HEK293 (cell line): ENCODE results near the gene COMMD3.

Experiments
- CTCF ChIP-seq: fragments of 450-650 bp; formaldehyde crosslinking; IDR thresholded peaks from 2 replicates; pipeline ENCODE4 v1.5.1; 2016; ENCODE audit warnings: missing biosample characterization, missing genetic modification characterization
- ZNF175 ChIP-seq: fragments of 450-650 bp; formaldehyde crosslinking; IDR thresholded peaks from 2 replicates; pipeline ENCODE4 v1.5.1; 2016; ENCODE audit warnings: missing biosample characterization, missing genetic modification characterization
- ZNF549 ChIP-seq: fragments of 450-650 bp; IDR thresholded peaks from 2 replicates; pipeline ENCODE4 v1.5.1; 2018; ENCODE audit warnings: missing biosample characterization, missing genetic modification characterization, mild to moderate bottlenecking, inconsistent platforms, moderate library complexity
- ZNF561 ChIP-seq: fragments of 450-650 bp; IDR thresholded peaks from 2 replicates; pipeline ENCODE4 v1.5.1; 2018; ENCODE audit warnings: missing biosample characterization, missing genetic modification characterization, borderline replicate concordance

GRCh38 chr10:22340329-22341189 lies 24.4 kb downstream of the COMMD3 start:
- TF ChIP-seq ZNF175 (tag by site-specific recombination): no peak
- no peak; the same call in 1 of the 2 replicates for TF ChIP-seq ZNF561
- no peak for TF ChIP-seq CTCF (tag by site-specific recombination)
- TF ChIP-seq ZNF549 (tag by site-specific recombination): 0 out of 2 replicates have a peak, but pooled peaks have one; percentile 8
